SK-N-SH (cell line): Measurements from ENCODE around the gene PEMT. TPM values are rescaled to one million over a fixed set of nuclear protein-coding genes. Genes with fewer than 3 reads are reported as not detected.
A peak's percentile ranks its signal among the peaks of the same experiment; 100 is the strongest.

Source experiments
- CTCF ChIA-PET: fragments of 300-600, 350-600 bp; formaldehyde crosslinking; extraction: SDS; loops from one replicate; lab custom pipeline; 2021; lab: Yijun Ruan, JAX
- POLR2A ChIA-PET: fragments of 350-600 bp; sonication (Branson Sonifier 250); formaldehyde crosslinking; extraction: SDS; loops from one replicate; lab custom pipeline; 2020; ENCODE audit warnings: antibody characterized with exemption, inconsistent platforms; lab: Yijun Ruan, JAX
- DNase-seq: peaks from one replicate; pipeline ENCODE4 v3.0.0; 2012
- H2AFZ ChIP-seq: fragments of 200-600 bp; sonication (generic); 2 replicates; pipeline ENCODE4 v1.8.1; 2016; ENCODE audit warnings: antibody characterized with exemption, mild to moderate bottlenecking, low read depth
- H3F3A ChIP-seq: fragments of 200-600 bp; sonication (generic); replicated peaks from 2 replicates; pipeline ENCODE3; 2016; ENCODE audit warnings: antibody characterized with exemption, mild to moderate bottlenecking; ENCODE audit not compliant: insufficient read depth
- H3K27ac ChIP-seq, 2 experiments: fragments of 200-500 bp in 1 of 2; fragments of 200-600 bp in 1 of 2; sonication (Bioruptor generic) in 1 of 2; sonication (generic), shearing (Covaris generic) in 1 of 2; 2 replicates each; pipeline versions ENCODE4 v1.5.1 to v1.6.1; 2014 to 2016; ENCODE audit warnings: low read depth in 2 of 2, inconsistent platforms in 1 of 2, low read length in 1 of 2, mild to moderate bottlenecking in 1 of 2, mixed read lengths in 1 of 2
- H3K27me3 ChIP-seq: fragments of 200-600 bp; sonication (generic), shearing (Covaris generic); 2 replicates; pipeline ENCODE4 v1.6.1; 2016; ENCODE audit warnings: mixed run types; ENCODE audit not compliant: insufficient read depth
- H3K36me3 ChIP-seq, 2 experiments: fragments of 200-500 bp in 1 of 2; fragments of 200-600 bp in 1 of 2; sonication (Bioruptor generic) in 1 of 2; sonication (generic) in 1 of 2; replicated peaks in 1 of 2; 2 replicates each; pipeline versions ENCODE3 to v1.5.1; 2014 to 2016; ENCODE audit warnings: low read length in 1 of 2, mild to moderate bottlenecking in 1 of 2; ENCODE audit not compliant: insufficient read depth in 2 of 2, control insufficient read depth in 1 of 2
- H3K4me1 ChIP-seq, 2 experiments: fragments of 200-500 bp in 1 of 2; fragments of 200-600 bp in 1 of 2; sonication (Bioruptor generic) in 1 of 2; sonication (generic), shearing (Covaris generic) in 1 of 2; 2 replicates each; pipeline versions ENCODE4 v1.5.1 to v1.6.1; 2014 to 2016; ENCODE audit warnings: low read depth in 1 of 2, low read length in 1 of 2, mixed run types in 1 of 2; ENCODE audit not compliant: insufficient read depth in 2 of 2, control insufficient read depth in 1 of 2
- H3K4me2 ChIP-seq: fragments of 200-600 bp; sonication (generic), shearing (Covaris generic); 2 replicates; pipeline ENCODE4 v1.6.1; 2017; ENCODE audit warnings: mixed run types
- H3K4me3 ChIP-seq, 2 experiments: fragments of 200-500 bp in 1 of 2; fragments of 200-600 bp in 1 of 2; sonication (Bioruptor generic) in 1 of 2; sonication (generic), shearing (Covaris generic) in 1 of 2; 2 replicates each; pipeline versions ENCODE4 v1.5.1 to v1.8.1; 2014 to 2016; ENCODE audit warnings: low read depth in 2 of 2, inconsistent platforms in 1 of 2, low read length in 1 of 2, mild to moderate bottlenecking in 1 of 2, mixed read lengths in 1 of 2, moderate library complexity in 1 of 2
- H3K79me2 ChIP-seq: fragments of 200-600 bp; sonication (generic); 2 replicates; pipeline ENCODE4 v1.8.1; 2017; ENCODE audit warnings: mild to moderate bottlenecking; ENCODE audit not compliant: insufficient read depth
- H3K9ac ChIP-seq: fragments of 200-600 bp; sonication (generic); 2 replicates; pipeline ENCODE4 v1.6.1; 2017; ENCODE audit warnings: mixed run types
- H3K9me2 ChIP-seq: fragments of 200-600 bp; sonication (generic); 2 replicates; pipeline ENCODE4 v1.6.1; 2017; ENCODE audit warnings: mixed run types
- H3K9me3 ChIP-seq: fragments of 200-600 bp; sonication (generic); 2 replicates; pipeline ENCODE4 v1.6.1; 2017; ENCODE audit warnings: mixed run types, mild to moderate bottlenecking, moderate library complexity
- H4K20me1 ChIP-seq: fragments of 200-600 bp; sonication (generic); 2 replicates; pipeline ENCODE4 v1.6.1; 2017; ENCODE audit warnings: mild to moderate bottlenecking, mixed run types; ENCODE audit not compliant: insufficient read depth
- EP300 ChIP-seq, 2 experiments: IDR thresholded peaks; 2 replicates each; pipeline versions ENCODE4 v1.4.0 to v1.6.1; 2012; ENCODE audit warnings: borderline replicate concordance in 1 of 2, low read depth in 1 of 2, low read length in 1 of 2
- GATA2 ChIP-seq: sonication (generic); formaldehyde crosslinking; IDR thresholded peaks from 2 replicates; pipeline ENCODE4 v1.5.0; 2020; ENCODE audit warnings: mild to moderate bottlenecking, missing genetic modification reagents
- JUND ChIP-seq: IDR thresholded peaks from 2 replicates; pipeline ENCODE4 v1.4.0; 2012
- NRF1 ChIP-seq: IDR thresholded peaks from 2 replicates; pipeline ENCODE4 v1.6.1; 2012; ENCODE audit warnings: low read depth, mild to moderate bottlenecking, low read length
- RCOR1 ChIP-seq: fragments of 150-350 bp; IDR thresholded peaks from 2 replicates; pipeline ENCODE4 v1.6.1; 2017; ENCODE audit warnings: antibody characterized with exemption, low read length
- REST ChIP-seq: IDR thresholded peaks from 2 replicates; pipeline ENCODE4 v1.6.1; 2012; ENCODE audit warnings: mild to moderate bottlenecking, low read depth, low read length, moderate library complexity
- TAF1 ChIP-seq: IDR thresholded peaks from 2 replicates; pipeline ENCODE4 v1.6.1; 2012; ENCODE audit warnings: low read depth, mild to moderate bottlenecking, low read length, moderate library complexity, borderline replicate concordance
- USF1 ChIP-seq: IDR thresholded peaks from 2 replicates; pipeline ENCODE4 v1.4.0; 2012; ENCODE audit warnings: low read depth, borderline replicate concordance
- WGBS: methylation state at CpG from one replicate; pipeline ENCODE4 v1.1.6; 2017; ENCODE audit warnings: low lambda C conversion rate; 5-methylcytosine and 5-hydroxymethylcytosine counted together
- polyA plus RNA-seq, 3 experiments: library from polyadenylated mRNA; depleted of rRNA; stranded (reverse); fragments of >200 nt; gene quantifications; 2 replicates each; pipeline ENCODE4 v1.2.3, GENCODE V29; 2012

Gene PEMT
- polyA plus RNA-seq, 1 of the 3 experiments (the other 2 are of a cell fraction): 52.8 TPM

- Histone ChIP-seq H3F3A (peaks cover 5% of the 10 kb centered on the region), H3K9me3 (no peaks in the 10 kb centered on the region), H3K79me2 (no peaks in the 10 kb centered on the region), H3K27ac (peak overlapping the region in 1 of 2 experiments; percentile 24; a peak in 1 of 4 replicates), H3K27me3 (no peaks in the 10 kb centered on the region)
- 53% methylated on average over 4 of the region's 7 CpGs for WGBS
- ChIA-PET POLR2A (no interaction called here), CTCF (interaction anchor here (0.6 kb wide), 1 partner anchor 19 kb away, joined by 3 read pairs; no protein-coding TSS in a partner anchor)
- TF ChIP-seq EP300 (IDR thresholded peaks at IDR 0.05; ENCODE audit: borderline replicate concordance in 1 of 2, low read depth in 1 of 2, low read length in 1 of 2): 0 out of 4 replicates have a peak, but pooled peaks of 1 of the 2 experiments have one; percentile 10
- TF ChIP-seq GATA2: no peak
- TF ChIP-seq, all 33 proteins: peak for 1
- H3K4me1 ChIP-seq: peaks cover 0 to 46% of the 10 kb centered on the region in 2 experiments; a peak in 1 of 4 replicates
- DNase-seq: peak; percentile 62
- no peaks in the 10 kb centered on the region for H3K36me3 ChIP-seq
- no peak overlapping the region for H3K9ac ChIP-seq
- H3K9me2 ChIP-seq: no peaks in the 10 kb centered on the region
- no peak overlapping the region for H3K4me2 ChIP-seq
- H4K20me1 ChIP-seq: no peaks in the 10 kb centered on the region
- no peak overlapping the region for H3K4me3 ChIP-seq
- no peak overlapping the region for H2AFZ ChIP-seq
Measured at GRCh38 chr17:17535957-17536356, 55.6 kb downstream of the PEMT start.

- Histone ChIP-seq H4K20me1 (no peaks in the 10 kb centered on the region), H3K27ac (no peak overlapping the region), H3K36me3 (no peaks in the 10 kb centered on the region), H3K9me3 (no peaks in the 10 kb centered on the region), H3K79me2 (no peaks in the 10 kb centered on the region), H3F3A (peaks cover 5% of the 10 kb centered on the region), H3K4me2 (no peak overlapping the region), H3K4me3 (no peak overlapping the region), H3K9ac (no peak overlapping the region), H2AFZ (no peak overlapping the region), H3K9me2 (no peaks in the 10 kb centered on the region), H3K4me1 (peaks cover 0 to 27% of the 10 kb centered on the region in 2 experiments; a peak in 1 of 4 replicates), H3K27me3 (no peaks in the 10 kb centered on the region)
- DNase-seq: no peak
- ChIA-PET CTCF (interaction anchor here (1.0 kb wide), 1 partner anchor 37 kb away, joined by 3 read pairs; the partner anchor contains the start of gene RASD1), POLR2A (no interaction called here)
- 75% methylated on average over 3 of the region's 3 CpGs for WGBS
- TF ChIP-seq REST: no peak
- TF ChIP-seq RCOR1: no peak
- no peak for TF ChIP-seq JUND
- no peak for TF ChIP-seq NRF1
- TF ChIP-seq TAF1: no peak
- TF ChIP-seq USF1: no peak
- TF ChIP-seq, all 33 proteins: peak for 0
Measured at GRCh38 chr17:17533901-17534441, 57.5 kb downstream of the PEMT start.
